Muscle layer of duodenum (tissue), 2 donors: ENCODE measurements around the gene CCDC170.

Experiments used
- H3K27ac ChIP-seq: one replicate; pipeline ENCODE4 v1.7.0; 2013; ENCODE audit warnings: mild to moderate bottlenecking, low read length
- H3K27me3 ChIP-seq: one replicate; pipeline ENCODE4 v1.7.0; 2013; ENCODE audit warnings: low read depth, mild to moderate bottlenecking, control low read depth, low read length
- H3K36me3 ChIP-seq, 2 donors: one replicate each; pipeline ENCODE4 v1.7.0; 2013; ENCODE audit warnings: low read length in 2 of 2, control low read depth in 1 of 2, mild to moderate bottlenecking in 1 of 2; ENCODE audit not compliant: insufficient read depth in 2 of 2, control insufficient read depth in 1 of 2
- H3K4me1 ChIP-seq, 2 donors: one replicate each; pipeline ENCODE4 v1.7.0; 2013; ENCODE audit warnings: low read length in 2 of 2, mild to moderate bottlenecking in 2 of 2, control low read depth in 1 of 2, moderate library complexity in 1 of 2; ENCODE audit not compliant: insufficient read depth in 2 of 2, control insufficient read depth in 1 of 2
- H3K4me3 ChIP-seq, 2 donors: one replicate each; pipeline ENCODE4 v1.7.0; 2013; ENCODE audit warnings: low read length in 2 of 2, low read depth in 1 of 2, mild to moderate bottlenecking in 1 of 2
- H3K9me3 ChIP-seq, 2 donors: one replicate each; pipeline ENCODE4 v1.7.0; 2013; ENCODE audit warnings: low read length in 2 of 2, control low read depth in 1 of 2, mild to moderate bottlenecking in 1 of 2; ENCODE audit not compliant: control insufficient read depth in 1 of 2
- donor health status: healthy.

The CCDC170 gene

DNA sequence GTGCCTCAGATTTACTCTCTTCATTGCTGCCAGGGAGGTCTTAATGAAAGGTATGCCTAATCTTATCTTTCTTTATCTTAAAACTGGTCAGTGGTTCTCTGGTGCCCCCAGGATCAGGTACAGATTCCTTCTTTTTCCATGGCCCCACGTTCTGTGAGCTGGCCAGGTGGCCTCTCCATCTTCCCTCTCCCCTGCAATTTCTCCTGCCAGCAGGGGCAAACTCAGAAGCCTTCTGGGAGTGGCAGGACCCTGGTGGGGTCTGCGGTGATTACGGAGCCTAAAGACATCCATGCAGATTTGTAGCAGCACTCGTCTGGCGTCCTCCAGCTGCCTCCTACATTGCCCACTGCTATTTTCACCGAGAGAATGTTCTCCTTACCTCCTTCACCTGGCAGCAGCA lies 95.8 kb downstream of the CCDC170 start:
- Histone ChIP-seq H3K27ac (no peak overlapping the region), H3K36me3 (no peaks in the 10 kb centered on the region), H3K9me3 (peaks cover 7 to 13% of the 10 kb centered on the region in 2 donors), H3K4me3 (no peak overlapping the region), H3K27me3 (no peaks in the 10 kb centered on the region), H3K4me1 (no peaks in the 10 kb centered on the region)

DNA sequence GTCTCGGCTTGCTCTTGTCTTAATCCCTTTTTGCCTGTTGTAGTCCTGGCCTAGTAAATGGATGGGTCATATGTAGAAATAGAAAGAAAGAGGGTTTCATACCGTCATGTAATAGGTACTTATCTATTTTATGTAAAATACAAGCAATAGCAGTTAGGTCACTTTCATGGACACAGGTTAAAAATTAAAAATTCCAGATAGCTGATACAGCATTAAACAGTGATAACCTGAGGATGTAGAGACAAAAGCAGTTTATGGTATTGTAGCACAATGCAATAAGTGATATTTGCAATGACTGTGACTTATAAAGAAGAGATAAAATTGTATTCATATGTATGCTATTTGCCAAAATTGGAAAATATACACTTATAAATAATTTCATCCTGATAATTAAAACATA lies 96.9 kb downstream of the CCDC170 start:
- Histone ChIP-seq H3K4me1 (no peaks in the 10 kb centered on the region), H3K27ac (no peak overlapping the region), H3K36me3 (no peaks in the 10 kb centered on the region), H3K9me3 (peaks cover 7 to 13% of the 10 kb centered on the region in 2 donors), H3K27me3 (no peaks in the 10 kb centered on the region), H3K4me3 (no peak overlapping the region)

DNA sequence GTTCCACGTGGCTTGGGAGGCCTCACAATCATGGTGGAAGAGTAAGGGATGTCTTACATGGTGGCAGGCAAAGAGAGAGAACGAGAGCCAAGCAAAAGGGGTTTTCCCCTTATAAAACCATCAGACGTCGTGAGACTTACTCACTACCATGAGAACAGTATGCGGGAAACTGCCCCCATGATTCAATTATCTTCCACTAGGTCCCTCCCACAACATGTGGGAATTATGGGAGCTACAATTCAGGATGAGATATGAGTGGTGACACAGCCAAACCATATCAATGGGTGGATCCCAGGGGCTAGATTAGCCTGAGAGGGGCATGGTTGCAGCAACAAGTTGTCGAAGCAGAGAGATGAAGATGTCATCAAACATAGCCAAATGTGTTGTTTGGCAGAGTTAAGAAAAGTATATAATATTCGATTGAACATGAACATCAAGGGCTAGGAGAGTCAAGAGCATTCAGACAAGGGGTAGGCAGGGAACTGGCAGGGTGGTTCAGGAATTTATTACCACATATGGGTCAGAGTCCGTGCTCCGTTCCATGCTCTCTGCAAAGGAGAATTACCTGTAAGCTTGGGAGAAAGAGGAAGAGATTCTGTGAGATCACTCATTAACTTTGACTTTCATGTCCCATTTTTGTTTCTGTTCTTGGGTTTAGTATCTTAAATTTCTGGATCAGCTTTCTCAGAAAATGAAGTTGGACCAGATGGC lies 98.8 kb downstream of the CCDC170 start:
- H3K4me3 ChIP-seq, result no peak overlapping the region
- no peak overlapping the region for H3K27ac ChIP-seq
- no peaks in the 10 kb centered on the region for H3K4me1 ChIP-seq
- peaks cover 7 to 13% of the 10 kb centered on the region in 2 donors for H3K9me3 ChIP-seq
- H3K27me3 ChIP-seq, result no peaks in the 10 kb centered on the region
- no peaks in the 10 kb centered on the region for H3K36me3 ChIP-seq

DNA sequence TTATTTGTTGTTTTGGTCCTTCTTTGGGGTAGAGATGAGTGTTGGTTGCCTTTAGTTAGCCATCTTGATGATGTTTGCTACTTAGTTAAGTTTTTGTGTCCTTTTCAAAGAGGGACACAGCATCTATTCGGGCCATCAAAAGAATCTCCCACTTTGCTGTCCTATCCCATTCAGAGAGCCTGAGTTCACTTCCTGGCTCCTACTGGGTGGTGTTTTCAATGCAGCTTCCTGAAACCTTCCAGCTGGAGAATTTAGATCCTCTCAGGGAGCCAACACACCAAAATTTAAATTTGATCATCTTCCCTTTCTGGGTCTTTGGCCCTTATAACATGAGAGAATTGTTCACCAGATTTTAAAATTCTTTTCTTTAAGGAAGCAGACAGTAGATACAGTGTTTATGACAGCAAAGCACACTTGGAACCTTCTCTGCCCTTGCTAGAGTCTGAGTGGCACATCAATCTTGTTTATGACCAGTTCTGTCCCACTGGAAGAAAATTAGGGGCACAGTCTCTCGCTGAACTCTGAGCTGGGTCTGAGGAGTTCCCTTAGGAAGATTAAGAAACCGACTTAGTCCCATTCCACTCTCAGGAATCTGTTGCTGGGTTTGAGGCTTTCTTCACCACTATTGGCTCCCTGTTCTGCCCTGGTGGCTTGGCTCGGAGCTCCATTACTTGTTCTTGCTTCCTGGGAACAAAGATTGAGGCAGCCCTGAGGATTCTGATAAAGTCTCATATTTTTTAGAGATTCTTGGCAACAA lies 115.5 kb downstream of the CCDC170 start:
- Histone ChIP-seq H3K27me3 (no peaks in the 10 kb centered on the region), H3K27ac (no peak overlapping the region), H3K4me3 (no peak overlapping the region), H3K9me3 (peaks cover 0 to 12% of the 10 kb centered on the region in 2 donors), H3K36me3 (no peaks in the 10 kb centered on the region), H3K4me1 (no peaks in the 10 kb centered on the region)

DNA sequence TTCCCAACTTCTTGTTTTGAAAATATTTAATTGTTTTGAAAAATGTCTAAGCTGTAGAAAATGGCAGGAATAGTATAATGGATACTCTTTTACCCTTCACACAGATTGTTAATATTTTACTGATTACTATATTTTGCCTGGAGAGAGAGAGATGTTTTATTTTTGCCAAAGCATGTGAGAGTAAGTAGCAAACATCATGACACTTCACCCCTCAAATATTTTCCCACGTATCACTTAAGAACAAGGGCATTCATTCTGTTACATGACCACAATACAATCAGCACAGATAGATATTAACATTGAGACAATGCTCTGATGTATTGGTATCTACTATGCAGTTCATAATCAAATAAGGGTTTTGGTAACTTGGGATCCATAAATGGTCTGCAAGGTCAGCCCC lies 116.5 kb downstream of the CCDC170 start:
- H3K27me3 ChIP-seq, result no peaks in the 10 kb centered on the region
- H3K4me3 ChIP-seq, result no peak overlapping the region
- H3K27ac ChIP-seq, result no peak overlapping the region
- H3K4me1 ChIP-seq, result no peaks in the 10 kb centered on the region
- H3K9me3 ChIP-seq, result peaks cover 0 to 12% of the 10 kb centered on the region in 2 donors
- H3K36me3 ChIP-seq, result no peaks in the 10 kb centered on the region

DNA sequence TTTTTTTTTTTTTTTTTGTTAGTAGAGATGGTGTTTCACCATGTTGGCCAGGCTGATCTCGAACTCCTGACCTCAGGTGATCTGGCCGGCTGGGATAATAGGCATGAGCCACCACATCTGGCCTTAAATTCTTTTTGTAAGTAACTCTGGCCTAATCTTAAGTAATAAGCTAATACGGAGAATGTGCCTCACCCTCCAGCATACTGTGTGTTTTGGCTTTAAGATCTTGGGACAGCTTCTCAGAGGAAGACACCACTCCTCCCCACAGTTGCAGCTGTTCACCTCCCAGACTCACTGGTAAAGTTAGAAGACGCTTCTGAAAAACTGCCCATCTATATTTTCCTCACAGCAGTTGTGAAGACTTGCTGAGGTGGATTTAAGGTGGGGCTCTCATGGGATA lies 120.8 kb downstream of the CCDC170 start:
- no peaks in the 10 kb centered on the region for H3K4me1 ChIP-seq
- H3K36me3 ChIP-seq, result no peaks in the 10 kb centered on the region
- H3K27ac ChIP-seq, result no peak overlapping the region
- H3K4me3 ChIP-seq, result no peak overlapping the region
- no peaks in the 10 kb centered on the region for H3K27me3 ChIP-seq
- no peaks in the 10 kb centered on the region for H3K9me3 ChIP-seq

DNA sequence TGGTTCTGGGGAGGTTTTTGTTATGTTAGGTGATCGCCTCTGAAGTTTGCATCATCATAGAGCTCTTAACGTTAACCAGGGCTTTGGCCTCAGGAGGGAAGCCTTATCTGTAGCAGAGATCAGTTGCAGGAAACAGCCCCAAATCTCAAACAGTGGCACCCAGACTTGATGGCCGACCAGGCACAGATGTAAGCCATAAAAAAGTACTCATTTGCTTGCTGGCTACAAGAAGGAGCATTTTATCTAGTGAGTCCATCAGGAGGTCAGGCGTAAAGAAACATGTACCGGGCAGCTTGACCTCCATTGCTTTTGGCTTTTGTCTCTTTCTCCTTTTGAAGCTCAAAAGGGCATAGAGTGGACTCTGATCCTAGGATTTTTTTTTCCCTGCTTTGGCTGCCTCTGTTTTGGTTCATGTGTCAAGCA lies 122.3 kb downstream of the CCDC170 start:
- Histone ChIP-seq H3K9me3 (no peaks in the 10 kb centered on the region), H3K36me3 (no peaks in the 10 kb centered on the region), H3K27ac (no peak overlapping the region), H3K27me3 (no peaks in the 10 kb centered on the region), H3K4me3 (no peak overlapping the region), H3K4me1 (no peaks in the 10 kb centered on the region)

DNA sequence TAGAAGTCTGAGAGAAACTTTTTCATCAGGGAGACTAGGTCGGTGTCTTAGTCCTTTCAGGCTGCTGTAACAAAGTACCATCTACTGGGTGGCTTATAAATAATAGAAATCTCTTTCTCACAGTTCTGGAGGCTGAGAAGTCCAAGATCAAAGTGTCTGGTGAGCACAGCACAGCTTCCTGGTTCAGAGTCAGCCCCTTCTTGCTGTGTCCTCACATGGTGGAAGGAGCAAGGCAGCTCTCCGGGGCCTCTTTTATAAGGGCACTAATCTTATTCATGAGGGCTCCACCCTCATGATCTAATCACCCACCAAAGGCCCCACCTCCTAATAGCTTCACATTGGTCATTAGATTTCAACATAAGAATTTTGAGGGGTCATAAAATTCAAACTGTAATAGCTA lies 122.8 kb downstream of the CCDC170 start:
- Histone ChIP-seq H3K9me3 (no peaks in the 10 kb centered on the region), H3K36me3 (no peaks in the 10 kb centered on the region), H3K4me3 (no peak overlapping the region), H3K27ac (no peak overlapping the region), H3K27me3 (no peaks in the 10 kb centered on the region), H3K4me1 (no peaks in the 10 kb centered on the region)

DNA sequence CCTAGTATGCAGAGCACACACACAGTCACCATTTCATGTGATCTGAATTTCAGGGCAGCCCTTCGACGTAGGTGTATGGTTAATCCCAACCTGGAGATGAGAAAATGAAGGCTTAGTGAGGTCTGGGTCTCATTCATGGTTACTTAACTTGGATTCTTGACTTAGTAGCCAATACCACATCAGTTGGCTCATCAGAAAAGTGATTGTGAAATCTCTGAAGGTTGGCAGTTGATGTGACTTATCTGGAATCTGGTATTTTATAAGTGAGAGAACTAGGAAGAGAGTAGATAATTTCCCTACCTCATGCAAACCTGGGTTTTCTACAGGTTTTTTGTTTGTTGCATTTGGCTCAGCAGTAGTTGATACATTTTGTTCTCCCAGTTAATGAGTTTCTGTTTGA lies 123.7 kb downstream of the CCDC170 start:
- Histone ChIP-seq H3K27me3 (no peaks in the 10 kb centered on the region), H3K36me3 (no peaks in the 10 kb centered on the region), H3K27ac (no peak overlapping the region), H3K4me1 (no peaks in the 10 kb centered on the region), H3K4me3 (no peak overlapping the region), H3K9me3 (no peaks in the 10 kb centered on the region)

DNA sequence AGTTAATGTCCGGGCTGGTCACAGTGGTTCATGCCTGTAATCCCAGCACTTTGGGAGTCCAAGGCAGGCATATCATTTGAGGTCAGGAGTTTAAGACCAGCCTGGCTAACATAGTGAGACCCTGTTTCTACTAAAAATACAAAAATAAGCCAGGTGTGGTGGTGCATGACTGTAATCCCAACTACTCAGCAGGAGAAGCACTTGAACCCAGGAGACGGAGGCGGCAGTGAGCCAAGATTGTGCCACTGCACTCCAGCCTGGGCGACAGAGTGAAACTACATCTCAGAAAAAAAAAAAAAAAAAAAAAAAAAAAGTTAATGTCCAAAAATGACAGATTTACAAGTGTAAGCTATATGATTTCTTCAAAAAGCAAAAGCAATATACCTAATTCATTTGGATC lies 124.9 kb downstream of the CCDC170 start:
- H3K27me3 ChIP-seq, result no peaks in the 10 kb centered on the region
- no peaks in the 10 kb centered on the region for H3K4me1 ChIP-seq
- H3K4me3 ChIP-seq, result no peak overlapping the region
- no peaks in the 10 kb centered on the region for H3K9me3 ChIP-seq
- H3K27ac ChIP-seq, result no peak overlapping the region
- no peaks in the 10 kb centered on the region for H3K36me3 ChIP-seq

DNA sequence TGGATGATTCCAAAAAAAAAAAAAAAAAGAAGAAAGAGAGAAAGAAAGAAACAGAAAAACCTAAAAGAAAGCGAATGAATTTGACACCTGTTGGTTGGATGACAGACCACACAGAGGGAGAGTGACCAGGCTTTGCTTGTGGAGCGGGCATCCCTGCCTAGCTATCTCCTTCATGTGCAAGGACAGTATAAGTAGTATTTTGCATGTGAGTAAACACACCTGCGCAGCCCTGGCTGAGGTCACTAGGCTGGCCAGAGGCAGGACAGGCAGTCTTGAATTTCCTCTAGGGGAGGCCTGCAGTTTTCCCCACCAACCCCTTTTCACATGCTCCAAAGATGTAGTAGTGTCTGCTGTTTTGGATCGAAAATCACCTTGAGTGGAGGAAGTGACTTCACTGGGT lies 126.4 kb downstream of the CCDC170 start:
- H3K27ac ChIP-seq, result no peak overlapping the region
- no peak overlapping the region for H3K4me3 ChIP-seq
- H3K27me3 ChIP-seq, result no peaks in the 10 kb centered on the region
- H3K4me1 ChIP-seq, result no peaks in the 10 kb centered on the region
- no peaks in the 10 kb centered on the region for H3K36me3 ChIP-seq
- H3K9me3 ChIP-seq, result no peaks in the 10 kb centered on the region
